HG02885 (cell line): Measurements from ENCODE around the gene RNU5D-1.
"Not testable (repeated sequence)": the region's sequence is repeated elsewhere in the genome, so short reads cannot be mapped to it uniquely, and the experiment has no call there.

Source experiments
- ATAC-seq: cut with Tn5 transposase; IDR thresholded peaks from one replicate; pipeline ENCODE4 v1.9.1; 2021; ENCODE audit warnings: mild to moderate bottlenecking; ENCODE audit not compliant: unreplicated experiment, poor library complexity

The RNU5D-1 gene

DNA sequence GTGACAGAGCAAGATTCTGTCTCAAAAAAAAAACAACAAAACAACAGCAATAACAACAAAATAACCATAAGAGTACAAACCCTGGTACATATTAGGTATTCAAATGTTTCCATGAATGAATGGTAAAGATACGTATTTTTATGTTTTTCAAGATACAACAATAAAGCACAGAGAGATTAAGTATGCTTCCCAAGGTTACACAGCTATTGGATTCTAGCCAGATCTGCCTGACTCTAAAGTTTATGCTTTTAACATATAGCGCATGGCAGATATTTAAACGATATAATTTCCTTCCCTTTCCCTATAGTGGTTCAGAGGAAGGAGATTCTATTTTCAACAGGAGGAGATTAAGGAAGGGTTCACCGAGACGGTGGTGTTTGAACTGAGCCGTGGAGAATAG is 25.5 kb downstream of the RNU5D-1 start:
- ATAC-seq, result no peak

DNA sequence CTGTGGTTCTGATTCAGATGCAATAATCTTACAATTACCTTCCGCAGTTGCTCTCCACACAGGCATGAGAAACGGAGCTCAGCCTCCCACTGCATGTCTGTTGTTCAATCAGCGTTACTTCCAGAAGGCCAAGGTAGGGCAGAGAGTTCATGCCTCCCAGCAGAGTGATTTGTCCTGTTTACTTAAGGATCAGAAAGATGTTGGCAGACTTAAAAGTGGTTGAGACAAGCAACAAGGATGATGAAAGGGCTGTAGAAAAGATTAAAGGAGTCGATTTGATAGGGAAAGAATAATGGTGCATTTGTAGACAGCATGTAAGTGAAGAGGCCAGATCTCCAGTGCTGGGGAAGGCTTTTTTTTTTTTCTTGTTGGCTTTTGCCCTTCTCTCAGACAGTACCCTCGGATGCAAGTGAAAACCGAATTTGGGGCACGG is 29.8 kb downstream of the RNU5D-1 start:
- ATAC-seq, result no peak

DNA sequence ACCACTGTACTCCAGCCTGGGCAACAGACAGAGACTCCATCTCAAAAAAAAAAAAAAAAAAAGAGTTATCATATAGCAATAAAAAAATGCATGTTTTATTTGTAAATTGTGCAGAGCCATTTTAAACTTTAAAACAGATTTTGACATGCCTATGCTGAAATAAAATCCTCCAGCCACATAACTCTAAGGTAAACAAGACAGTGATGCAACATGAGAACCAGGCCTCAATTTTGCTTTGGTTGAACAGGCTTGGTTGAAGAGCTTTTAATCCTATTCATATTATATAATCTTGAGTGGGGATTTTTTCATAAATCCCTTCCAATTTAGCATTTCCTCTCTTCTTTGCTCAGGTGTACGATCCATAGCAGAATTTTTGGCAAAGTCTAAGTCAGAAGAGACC is 30.4 kb downstream of the RNU5D-1 start:
- no peak for ATAC-seq

DNA sequence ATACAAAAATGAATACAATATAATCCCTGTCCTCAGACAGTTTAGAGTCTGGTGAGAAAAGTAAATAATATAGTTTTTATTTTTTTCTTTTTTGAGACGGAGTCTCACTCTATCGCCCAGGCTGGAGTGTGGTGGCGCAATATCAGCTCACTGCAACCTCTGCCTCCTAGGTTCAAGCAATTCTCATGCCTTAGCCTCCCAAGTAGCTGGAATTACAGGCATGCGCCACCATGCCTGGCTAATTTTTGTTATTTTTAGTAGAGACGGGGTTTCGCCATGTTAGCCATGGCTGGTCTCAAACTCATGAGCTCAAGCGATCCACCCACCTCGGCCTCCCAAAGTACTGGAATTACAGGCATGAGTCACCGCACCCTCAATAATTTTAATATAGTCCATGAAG is 31.6 kb downstream of the RNU5D-1 start:
- not testable (repeated sequence) for ATAC-seq

DNA sequence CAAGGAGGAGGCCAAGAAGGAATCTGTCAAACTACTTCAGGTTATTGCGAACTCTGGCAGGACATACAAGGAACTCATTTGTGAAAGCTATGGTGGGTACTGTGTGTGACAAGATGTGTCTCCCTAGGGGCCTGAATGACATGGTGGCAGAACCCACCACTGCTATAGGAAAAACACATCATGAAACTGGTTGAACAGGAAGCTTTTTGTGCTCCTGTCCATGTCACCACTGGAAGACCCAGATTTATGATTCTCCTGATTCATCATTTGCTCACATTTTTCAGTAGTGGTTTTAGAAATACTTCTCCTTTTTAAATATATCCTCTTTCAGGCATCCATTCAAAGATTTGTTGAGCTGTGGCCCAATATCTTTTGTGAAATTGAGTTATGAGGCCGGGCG is 32.8 kb downstream of the RNU5D-1 start:
- ATAC-seq, result no peak

DNA sequence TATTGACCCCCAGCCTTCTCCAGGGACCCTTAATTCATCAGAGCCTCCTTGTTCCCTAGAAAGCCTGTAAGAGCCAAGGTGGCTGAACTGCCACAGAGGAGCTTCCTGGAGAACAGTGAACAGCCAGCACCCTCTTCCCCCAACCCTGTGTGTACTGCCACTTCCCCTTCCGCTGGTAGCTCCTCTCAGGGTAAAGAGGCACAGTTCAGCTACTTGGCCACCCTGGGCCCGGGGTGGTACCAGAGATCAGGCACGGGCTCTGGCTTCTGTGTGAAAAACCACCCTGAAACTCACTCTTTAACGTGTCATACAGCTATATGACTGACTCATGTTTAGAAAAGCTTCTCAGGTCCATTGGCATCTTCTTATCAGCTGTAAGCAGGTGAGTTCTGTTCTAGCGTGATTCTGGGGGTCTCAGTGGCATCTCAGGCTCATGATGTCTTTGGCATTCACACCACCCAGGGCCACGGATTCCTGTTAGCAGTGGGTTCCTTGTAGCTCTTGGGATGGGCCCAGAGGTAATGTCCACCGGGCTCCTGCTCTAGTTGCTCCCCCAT is 34.1 kb downstream of the RNU5D-1 start:
- ATAC-seq, result no peak

DNA sequence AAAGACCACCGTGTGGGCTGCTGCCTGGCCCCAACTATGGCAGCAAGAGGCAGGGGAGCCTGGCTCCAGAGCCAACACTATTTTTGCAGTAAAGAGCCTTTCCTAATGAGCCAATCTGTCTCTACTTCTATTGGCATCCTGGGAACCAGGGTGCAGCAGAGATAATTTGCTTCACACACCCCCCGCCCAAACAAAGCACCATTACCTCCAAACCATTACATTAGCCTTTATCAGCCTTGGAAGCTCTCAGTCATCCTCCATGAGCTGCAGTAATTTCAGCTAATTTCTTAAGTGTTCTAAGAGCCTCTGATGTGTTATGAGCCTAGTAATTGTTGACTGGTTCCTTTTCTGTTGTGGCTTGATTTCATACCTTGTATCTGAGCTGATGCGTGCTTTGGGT is 34.9 kb downstream of the RNU5D-1 start:
- no peak for ATAC-seq

DNA sequence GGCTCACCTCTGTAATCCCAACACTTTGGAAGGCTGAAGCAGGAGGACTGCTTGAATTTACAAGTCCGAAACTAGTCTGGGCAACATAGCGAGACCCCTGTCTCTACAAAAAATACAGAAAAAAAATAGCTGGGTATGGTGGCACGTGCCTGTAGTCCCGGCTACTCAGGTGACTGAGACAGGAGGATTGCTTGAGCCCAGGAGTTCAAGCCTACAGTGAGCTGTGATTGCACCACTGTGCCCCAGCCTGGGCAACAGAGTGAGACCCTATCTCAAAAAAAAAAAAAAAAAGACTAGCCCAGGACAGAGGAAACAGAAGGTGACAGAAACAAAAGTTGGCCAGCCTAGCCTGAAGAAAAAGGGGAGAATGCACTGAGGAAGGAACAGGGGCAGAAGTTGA is 35.3 kb downstream of the RNU5D-1 start:
- ATAC-seq, result no peak

DNA sequence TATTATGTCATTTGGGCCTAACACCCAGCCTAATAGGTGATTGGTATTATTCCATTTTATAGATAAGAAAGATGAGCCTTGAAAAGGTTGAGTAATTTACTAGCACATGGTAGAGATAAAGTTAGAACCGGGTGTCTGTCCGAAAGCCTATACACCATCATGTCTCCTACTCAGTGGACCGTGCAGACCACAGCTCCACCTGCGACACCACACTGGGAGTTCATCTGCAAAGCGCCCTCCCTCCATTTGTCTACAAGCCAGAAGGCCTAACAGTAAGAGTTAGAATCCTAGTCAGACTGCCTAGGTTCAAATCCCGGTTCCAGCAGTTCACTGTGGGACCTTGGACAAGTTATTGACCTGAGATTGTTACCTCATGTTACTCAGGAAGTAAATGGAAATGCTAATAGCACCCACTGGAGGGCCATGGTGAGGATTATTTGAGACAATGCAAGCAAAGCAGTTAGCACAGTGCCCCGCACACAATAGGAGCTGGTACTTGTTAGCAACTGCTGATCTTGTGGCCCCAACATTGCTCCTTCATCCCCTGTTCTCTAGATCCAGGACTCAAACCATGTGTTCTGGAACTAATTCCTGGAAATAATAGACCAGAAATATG is 36.0 kb downstream of the RNU5D-1 start:
- ATAC-seq, result peak; percentile 78

DNA sequence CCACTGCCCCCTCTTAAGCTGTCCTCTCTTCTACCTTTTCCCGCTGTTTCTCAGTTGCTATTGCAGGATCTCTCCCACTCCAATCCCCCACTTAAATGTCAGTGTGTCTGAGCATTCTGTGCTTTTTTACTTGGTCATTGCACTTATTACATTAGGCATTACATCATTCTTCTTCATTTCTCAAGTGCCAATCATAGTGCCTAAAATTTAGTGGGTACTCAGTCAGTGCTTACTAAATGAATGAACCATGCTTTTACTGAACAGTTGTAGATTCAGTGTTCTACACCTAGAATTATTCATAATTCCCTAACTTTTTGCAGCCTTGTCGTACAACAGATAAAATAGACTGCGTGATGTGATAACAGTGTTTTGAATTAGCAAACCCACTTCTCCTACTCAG is 37.1 kb downstream of the RNU5D-1 start:
- ATAC-seq, result no peak

DNA sequence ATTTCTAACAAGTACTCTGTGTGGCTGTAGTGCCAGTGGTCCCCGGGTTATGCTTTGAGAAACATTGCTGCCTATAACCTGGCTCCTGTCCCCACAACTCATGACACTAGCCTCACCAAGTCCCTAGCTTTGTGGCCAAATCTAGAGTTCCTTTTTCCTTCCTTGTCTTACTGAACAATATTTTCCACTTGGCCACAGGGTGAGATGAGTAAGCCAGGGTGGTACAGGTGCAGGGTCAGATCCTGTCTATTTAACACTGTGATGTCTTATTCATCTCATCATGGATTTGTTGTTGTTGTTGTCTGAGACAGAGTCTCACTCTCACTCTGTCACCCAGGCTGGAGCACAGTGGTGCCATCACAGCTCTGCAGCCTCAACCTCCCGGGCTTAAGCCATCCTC is 37.8 kb downstream of the RNU5D-1 start:
- ATAC-seq, result no peak

DNA sequence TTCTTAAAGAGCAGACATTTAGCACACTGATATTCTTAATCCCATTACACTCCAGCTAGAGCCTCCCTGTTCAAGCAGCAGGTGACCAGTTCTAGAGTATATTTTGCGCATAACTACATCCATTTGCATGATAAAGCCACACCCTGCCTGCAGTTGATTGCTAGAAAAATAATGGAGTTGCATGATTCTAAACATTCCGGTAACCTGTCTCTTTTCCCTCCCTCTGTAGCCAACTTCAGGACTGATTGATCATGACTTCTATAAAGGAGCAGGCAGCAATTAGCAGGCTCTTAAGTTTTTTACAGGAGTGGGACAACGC is 41.6 kb downstream of the RNU5D-1 start:
- ATAC-seq, result no peak

DNA sequence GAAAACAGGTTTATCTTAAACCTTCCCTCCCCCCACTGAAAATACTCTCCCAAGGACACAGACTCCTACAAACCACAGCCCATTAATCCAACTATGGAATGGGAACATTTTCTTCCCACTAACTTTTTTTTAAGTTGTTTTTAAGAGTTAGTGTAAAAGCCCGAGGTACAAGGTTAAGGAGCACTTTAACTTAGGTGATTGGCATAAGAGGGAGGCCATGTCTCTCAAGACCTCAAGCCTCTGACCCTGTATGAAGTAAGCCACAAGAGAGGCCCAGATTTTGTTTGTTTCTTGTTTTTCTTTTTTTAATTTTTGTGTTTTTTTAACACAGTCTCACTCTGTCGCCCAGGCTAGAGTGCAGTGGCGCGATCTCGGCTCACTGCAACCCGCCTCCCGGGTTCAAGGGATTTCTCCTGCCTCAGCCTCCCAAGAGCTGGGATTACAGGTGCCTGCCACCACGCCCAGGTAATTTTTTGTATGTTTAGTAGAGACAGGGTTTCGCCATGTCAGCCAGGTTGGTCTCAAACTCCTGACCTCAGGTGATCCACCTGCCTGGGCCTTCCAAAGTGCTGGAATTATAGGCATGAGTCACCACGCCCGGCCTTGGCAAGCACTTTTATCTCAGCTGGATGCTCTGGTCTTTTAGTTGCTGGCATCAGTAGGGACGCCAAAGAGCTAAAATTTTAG is 42.1 kb downstream of the RNU5D-1 start:
- no peak for ATAC-seq

DNA sequence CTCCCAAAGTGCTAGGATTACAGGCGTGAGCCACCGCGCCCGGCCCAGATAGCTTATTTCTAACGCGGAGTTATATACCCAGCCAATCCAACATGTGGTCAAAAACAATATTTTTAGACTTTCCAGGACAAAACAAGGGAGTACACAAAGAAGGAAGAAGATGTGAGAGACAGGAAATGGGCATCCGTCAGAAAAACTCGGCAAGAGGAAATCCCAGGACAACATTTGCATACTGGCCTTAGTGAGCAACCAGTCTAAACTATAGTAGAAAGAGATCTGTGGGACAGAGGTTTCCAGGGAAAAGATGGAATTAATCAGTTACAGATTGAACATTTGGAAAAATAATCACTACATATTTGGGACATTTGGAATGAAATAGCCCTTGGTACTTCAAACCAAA is 45.1 kb downstream of the RNU5D-1 start:
- ATAC-seq, result no peak

DNA sequence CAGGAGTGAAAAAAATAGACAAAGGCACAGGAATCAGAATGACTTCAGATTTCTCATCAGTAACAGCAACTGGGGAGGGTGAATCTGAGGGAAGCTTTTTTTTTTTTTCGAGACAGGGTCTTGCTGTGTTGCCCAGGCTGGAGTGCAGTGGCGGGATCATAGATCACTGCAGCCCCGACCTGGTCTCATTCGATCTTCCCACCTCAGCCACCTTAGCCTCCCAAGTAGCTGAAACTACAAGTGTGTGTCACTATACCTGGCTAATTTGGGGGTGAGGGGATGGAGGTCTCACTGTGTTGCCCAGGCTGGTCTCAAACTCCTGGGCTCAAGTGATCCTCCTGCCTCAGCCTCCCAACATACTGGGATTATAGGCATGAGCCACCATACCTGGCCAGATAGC is 45.8 kb downstream of the RNU5D-1 start:
- ATAC-seq, result no peak

DNA sequence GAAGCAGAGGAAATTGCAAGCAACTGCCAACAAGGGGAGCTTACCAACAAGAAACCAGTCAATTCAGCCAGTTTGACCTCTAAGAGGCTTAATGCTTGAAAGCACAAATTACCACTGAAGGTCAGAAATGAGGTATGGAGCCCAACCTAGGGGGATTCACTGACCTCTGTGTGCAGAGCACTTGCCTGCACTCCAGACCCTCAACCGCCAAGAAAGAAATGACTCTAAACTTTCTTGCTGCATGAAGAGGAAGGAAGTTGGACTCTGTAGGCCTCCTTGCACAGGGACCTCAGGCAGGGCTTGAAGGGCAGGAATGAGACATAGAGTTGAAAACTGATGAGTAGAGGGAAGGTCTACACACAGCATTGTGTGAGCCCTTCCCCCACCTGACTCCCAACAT is 46.4 kb downstream of the RNU5D-1 start:
- peak; percentile 71 for ATAC-seq

DNA sequence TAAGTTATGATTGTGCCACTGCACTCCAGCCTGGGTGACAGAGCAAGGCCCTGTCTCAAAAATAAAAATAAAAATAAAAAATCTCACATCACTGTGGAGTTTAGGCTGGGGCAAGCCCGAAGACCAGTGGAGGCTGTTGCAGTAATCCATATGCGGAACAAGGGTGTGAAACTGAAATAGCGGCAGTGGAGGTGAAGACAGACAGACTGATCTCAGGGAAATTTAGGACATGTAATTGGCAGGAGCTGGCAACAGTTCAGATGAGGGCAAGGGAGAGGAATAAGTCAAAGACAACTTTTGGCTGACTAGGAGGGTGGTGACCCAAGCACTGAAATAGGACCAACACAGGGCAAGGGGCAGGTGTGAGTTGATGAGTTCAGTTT is 48.1 kb downstream of the RNU5D-1 start:
- ATAC-seq, result no peak

DNA sequence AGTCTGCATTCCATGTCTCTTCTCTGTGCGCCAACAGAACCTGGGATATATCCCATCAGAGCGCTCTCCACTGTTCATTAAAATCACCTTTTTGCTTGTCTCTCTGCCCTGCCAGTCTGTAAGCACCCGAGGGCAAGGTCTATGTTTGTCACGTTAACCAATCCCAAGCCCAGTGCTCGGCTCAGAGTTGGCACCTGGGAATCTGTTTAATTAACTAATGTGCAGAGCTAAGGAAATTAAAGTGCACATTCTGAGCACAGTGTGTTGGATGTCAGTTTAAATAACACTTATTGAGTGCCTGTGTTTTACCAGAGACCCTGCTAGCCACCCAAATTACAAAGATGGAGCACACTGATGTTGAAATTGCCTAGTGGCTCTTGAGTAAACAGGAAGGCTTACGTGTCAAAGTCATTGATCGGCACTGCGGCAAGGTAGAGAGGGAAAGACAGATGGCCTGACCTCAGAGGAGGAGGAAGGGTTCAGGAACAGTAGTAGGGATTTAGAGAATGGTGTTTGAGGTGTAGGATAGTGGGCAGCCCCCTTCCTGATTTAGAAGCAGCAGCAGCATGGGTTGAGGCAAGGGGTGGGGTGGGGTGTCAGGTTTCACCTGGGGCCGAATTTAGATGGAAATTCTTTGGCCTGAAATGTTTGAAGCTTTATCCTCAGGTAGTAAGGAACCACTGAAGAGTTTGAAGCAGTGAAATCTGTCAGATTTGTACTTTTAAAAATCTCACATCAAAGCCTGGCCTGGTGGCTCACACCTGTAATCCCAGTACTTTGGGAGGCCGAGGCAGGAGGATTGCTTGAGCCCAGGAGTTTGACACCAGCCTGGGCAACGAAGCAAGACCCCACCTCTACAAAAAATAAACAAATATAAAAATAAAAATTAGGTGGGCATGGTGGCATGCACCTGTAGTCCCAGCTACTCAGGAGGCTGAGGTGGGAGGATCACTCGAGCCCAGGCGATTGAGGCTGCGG is 48.8 kb downstream of the RNU5D-1 start:
- ATAC-seq, result no peak
